GM12801 (cell line): Measurements from ENCODE around the gene RETN.

Experiments
- TF ChIP-seq, protein P1 (sequence below): IDR thresholded peaks from one replicate; pipeline ENCODE4 v1.5.1; 2011; ENCODE audit warnings: control low read depth; ENCODE audit not compliant: insufficient read length; ENCODE audit errors: extremely low read depth

Gene RETN

DNA sequence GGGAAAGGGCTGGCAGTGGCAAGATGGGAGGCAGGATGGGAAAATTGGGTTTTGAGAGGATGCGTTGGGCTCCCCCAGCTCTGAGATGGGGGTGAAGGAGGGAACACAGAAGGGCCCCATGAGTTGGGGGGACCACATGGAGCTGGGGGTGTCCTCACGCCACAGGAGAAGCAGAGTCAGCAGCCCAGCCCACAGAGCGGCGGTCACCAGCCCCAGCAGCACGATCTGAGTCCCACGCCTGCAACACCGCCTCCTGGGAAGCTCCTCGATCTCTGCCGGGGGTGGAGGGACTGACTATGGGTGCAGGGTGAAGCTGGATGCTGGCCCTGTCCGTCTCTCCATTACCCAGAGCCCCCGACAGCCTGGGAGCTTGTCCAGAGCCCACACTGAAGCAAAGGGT lies 29.7 kb downstream of the RETN start:
- TF ChIP-seq, protein P1, sequence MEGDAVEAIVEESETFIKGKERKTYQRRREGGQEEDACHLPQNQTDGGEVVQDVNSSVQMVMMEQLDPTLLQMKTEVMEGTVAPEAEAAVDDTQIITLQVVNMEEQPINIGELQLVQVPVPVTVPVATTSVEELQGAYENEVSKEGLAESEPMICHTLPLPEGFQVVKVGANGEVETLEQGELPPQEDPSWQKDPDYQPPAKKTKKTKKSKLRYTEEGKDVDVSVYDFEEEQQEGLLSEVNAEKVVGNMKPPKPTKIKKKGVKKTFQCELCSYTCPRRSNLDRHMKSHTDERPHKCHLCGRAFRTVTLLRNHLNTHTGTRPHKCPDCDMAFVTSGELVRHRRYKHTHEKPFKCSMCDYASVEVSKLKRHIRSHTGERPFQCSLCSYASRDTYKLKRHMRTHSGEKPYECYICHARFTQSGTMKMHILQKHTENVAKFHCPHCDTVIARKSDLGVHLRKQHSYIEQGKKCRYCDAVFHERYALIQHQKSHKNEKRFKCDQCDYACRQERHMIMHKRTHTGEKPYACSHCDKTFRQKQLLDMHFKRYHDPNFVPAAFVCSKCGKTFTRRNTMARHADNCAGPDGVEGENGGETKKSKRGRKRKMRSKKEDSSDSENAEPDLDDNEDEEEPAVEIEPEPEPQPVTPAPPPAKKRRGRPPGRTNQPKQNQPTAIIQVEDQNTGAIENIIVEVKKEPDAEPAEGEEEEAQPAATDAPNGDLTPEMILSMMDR = no peak

DNA sequence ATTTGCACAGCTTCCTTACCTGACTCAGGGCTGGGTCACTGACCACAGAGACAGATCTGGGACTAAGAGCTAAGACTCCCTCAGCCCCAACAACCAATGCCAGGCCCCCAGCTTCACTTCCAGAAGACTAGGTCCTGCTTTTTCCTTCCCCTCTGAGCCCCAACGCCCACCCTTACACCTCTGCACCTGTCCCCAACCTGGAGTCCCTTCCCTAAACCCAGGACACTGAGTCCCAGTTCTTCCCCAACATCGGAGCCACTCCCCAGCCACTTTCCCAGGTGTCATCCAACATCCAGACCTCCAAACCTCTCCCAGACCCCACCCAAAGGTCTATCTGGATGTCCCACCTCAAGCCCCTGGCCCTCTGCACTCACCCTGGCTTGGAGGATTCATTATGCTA lies 30.2 kb downstream of the RETN start:
- TF ChIP-seq, protein P1 = no peak

DNA sequence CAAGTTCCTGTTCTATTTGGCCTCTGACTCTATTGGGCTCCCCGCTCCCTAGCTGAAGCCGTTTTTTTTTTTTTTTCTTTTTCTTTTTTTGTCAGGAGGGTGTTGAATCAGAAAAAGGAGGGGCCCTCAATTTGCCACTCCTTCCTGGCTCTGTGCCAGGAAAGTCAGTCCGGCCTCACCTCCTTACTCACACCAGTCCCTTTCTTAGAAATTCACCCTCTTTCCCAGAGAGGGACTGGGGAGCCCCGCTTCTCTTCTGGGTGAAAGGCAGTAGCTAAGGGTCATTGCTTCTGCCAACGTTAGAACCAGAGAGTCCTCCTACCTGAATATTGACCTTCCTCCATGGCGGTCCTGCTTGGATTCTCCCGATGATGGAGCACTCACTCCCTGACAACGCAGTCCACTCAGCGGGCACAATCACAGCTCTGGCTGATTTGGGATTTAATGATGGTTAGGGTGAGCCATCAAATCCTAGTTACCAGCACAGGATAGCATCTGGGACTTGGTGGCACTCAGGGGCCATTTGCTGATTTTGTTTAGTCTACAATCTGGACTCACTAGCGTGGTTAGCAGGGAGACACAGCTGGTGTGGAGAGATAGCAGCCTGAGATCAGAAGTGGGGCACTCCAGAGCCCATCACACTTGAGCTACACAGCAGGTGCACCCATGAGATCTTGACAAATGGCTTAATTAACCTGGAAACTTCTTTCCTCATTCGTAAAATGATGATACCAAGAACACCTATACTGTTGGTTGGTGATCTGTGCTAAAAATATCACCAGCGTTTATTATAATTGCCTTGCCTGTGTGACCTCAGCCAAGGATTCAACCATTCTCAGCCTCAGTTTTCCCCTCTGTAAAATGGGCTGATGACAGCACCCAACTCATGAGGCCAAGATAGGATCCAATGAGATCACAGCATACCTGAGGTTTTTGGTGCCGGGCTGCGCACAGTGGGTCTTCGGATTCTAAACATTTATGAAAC lies 30.9 kb downstream of the RETN start:
- TF ChIP-seq, protein P1 = no peak

DNA sequence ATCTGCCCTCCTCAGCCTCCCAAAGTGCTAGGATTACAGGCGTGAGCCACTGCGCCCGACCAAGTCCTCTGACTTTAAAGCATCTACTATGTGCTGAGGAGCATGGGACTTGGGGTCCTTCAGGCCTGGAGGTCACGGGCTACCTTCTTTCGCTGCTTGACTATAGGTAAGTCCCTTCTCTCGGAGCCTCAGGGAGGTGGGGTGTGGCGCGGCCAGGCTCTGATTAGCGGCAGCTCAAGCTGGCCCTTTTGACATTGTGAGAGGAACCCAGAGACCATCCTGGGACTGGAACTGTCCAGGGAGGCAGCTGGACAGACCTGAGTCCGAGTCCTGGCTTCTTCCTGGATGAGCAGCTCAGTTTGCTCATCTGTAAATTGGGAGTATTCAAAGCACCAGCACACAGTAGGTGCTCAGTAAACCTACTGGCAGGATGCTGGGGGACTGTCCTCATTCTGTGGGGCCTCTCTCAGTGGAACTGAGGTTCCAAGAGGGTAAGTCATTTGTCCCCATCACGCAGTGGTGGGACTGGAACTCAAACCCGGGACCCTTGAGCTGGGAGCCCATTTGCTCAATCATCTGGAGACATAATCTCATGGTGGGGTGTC lies 32.3 kb downstream of the RETN start:
- TF ChIP-seq, protein P1 = no peak

DNA sequence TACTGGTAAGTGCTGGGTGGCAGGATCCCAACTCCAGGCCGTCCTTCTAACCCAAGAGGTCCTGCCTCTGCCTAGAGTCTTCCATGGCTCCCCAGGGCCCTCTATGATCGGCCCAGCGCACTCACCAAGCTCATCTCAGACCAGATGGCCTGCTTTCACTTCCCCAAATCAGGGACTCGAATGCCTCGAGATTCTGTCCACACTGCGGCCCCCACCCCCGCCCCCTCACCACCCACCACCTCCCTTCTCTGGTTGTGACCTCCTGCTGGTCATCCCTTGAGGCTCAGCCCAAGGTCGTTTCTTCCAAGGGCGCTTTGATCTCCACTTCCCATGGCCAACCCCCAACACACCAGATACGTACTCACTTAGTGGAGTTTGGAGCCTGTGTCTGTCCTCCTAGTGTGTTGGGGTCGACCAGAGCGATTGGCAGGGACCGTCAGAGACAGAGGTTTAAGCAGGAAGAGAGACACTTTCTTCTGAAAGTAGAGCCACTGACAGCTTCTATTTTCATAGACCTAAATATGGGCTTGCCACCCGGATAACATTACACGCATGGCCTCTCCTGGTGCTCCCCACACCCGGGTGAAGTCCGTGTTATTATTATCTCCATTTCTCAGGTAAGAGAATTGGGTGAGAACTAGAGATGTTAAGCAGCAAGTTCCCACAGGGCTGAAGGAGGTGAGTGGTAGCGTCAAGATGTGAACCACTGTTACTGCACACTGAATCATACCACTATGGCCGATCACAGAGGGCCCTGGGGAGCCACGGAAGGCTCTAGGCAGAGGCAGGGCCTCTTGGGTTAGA lies 33.0 kb downstream of the RETN start, which contains the start of gene FCER2:
TSS of gene FCER2 (minus strand) at position 478 of the 804 bp plus-strand sequence. CDS start 2,371 bp downstream, outside the sequence.
- TF ChIP-seq, protein P1 = no peak

DNA sequence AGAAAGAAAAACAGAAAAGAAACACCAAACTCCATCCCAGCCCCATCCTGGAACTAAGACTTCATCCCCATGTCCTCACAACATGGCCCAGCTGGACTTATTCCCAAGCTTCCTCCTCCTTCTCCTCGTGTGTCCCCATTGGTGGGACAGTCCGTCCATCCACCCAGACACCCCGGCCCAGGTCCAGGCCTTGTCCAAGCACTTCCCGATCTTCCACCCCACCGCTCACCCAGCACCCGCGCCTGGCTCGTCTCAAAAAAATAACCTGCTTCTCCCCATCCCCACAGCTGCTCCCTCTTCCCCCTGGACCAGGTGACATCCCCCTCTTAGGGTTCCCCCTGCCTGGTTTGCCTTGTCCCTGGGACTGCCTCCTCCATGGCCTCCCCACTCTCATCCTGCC lies 34.5 kb downstream of the RETN start:
- TF ChIP-seq, protein P1 = no peak
